Measurements from ENCODE around the gene MRPL32. TPM values are rescaled to one million over a fixed set of nuclear protein-coding genes. Genes with fewer than 3 reads are reported as not detected.

The MRPL32 gene
- polyA plus RNA-seq, 2 of the 4 experiments (the other 2 are of a cell fraction), result 76.0 to 90.4 TPM

DNA sequence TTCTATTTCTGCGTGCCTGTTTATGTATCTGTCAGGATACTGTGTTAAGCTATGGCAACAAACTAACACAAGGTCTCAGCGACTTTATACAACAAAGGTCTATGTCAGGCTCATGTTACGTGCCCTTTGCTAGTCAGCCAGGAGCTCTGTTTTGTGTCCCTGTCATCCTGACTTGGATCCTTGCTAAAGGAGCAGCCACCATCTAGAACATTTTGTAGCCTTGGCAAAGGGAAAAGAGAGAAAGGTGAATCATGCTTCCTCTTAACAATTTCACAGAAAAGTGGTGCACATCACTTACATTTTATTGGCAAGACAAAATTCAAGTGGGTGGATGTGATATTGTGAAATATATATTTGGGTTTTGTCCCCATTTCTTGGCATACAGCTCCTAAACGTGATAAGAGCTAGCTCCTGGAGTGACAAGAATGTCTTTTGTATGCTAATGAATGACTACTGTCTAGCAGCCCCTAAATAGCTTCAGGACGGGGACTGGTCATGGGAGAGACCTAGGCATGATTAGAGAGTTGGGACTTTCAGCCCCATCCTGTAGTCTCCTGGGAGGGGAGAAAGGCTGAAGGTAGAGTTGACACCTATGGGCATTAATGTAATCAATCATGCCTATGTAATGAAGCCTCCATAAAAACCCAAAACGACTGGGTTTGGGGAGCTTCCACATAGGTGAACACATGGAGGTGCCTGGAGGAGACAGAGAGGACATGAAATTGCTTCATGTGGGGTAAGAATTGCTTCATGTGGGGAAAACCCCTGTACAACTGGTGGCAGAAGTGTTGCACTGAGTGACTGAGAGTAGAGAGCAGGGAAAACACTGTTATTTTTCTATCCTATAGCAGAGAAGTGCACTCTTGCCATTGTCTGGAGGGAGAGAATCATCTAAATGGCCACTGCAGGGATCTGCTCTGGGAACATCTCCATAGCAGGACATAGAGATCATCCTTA lies 33.0 kb downstream of the MRPL32 start:
- Histone ChIP-seq H3K4me1 (no peaks in the 10 kb centered on the region), H3K4me2 (no peak overlapping the region), H3K4me3 (no peak overlapping the region), H3K9me3 (0 out of 3 replicates have a peak, but pooled peaks cover under 1% of the 10 kb centered on the region), H3K27ac (no peak overlapping the region)
- DNase-seq (ENCODE audit: low read depth in 1 of 2, low spot score in 1 of 2) (no peak), ATAC-seq (no peak), FAIRE-seq (no peak)
- ChIA-PET CTCF (interaction anchor here (1.3 kb wide), 2 partner anchors 10 to 24 kb away, joined by 4 read pairs; no protein-coding TSS in a partner anchor), POLR2A (no interaction called here)
- no peak for TF ChIP-seq TFCP2L1 (CRISPR knock-in tag; IDR thresholded peaks at IDR 0.05)
- TF ChIP-seq, protein P1, sequence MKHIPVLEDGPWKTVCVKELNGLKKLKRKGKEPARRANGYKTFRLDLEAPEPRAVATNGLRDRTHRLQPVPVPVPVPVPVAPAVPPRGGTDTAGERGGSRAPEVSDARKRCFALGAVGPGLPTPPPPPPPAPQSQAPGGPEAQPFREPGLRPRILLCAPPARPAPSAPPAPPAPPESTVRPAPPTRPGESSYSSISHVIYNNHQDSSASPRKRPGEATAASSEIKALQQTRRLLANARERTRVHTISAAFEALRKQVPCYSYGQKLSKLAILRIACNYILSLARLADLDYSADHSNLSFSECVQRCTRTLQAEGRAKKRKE (CRISPR knock-in tag; IDR thresholded peaks at IDR 0.05; ENCODE audit: low read depth), result no peak
- WGBS (ENCODE audit: missing lambda C conversion rate), result 33% methylated on average over 6 of the region's 6 CpGs

DNA sequence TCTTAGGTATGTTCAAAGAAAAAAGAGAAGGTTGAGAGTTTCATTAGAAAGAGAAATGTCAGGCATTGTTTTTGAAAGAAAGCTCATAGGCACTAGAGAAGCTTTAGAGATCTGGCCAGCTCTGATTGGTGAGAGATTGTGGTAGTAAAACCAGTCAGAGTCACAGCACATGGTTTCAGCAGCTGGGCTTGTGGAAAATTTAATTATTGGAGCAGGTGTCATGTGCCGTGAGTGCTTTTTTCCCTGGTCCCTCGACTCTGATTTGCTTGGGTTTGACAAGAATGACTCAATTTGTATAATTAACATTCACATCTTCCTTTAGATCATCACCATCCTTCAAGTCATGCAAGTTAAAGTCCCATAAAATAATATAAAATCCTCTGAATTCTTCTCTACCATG lies 35.2 kb downstream of the MRPL32 start:
- no peak for FAIRE-seq
- peaks cover 3% of the 10 kb centered on the region; the same call in 2 of the 3 replicates for H3K4me1 ChIP-seq
- H3K27ac ChIP-seq, result no peak overlapping the region
- no peak overlapping the region for H3K4me3 ChIP-seq
- ChIA-PET CTCF (interaction anchor here (0.6 to 1.0 kb wide), 3 partner anchors 16 to 710 kb away, joined by 3 read pairs; no protein-coding TSS in a partner anchor), POLR2A (no interaction called here)
- TF ChIP-seq FOSL2 (IDR thresholded peaks at IDR 0.05) (no peak), FOSL2 (CRISPR knock-in tag; IDR thresholded peaks at IDR 0.05) (no peak)
- 49% methylated on average over 2 of the region's 2 CpGs for WGBS (ENCODE audit: missing lambda C conversion rate)
- H3K9me3 ChIP-seq, result 0 out of 3 replicates have a peak, but pooled peaks cover 6% of the 10 kb centered on the region
- DNase-seq (ENCODE audit: low read depth in 1 of 2, low spot score in 1 of 2), result no peak
- ATAC-seq, result no peak
- H3K4me2 ChIP-seq, result no peak overlapping the region

DNA sequence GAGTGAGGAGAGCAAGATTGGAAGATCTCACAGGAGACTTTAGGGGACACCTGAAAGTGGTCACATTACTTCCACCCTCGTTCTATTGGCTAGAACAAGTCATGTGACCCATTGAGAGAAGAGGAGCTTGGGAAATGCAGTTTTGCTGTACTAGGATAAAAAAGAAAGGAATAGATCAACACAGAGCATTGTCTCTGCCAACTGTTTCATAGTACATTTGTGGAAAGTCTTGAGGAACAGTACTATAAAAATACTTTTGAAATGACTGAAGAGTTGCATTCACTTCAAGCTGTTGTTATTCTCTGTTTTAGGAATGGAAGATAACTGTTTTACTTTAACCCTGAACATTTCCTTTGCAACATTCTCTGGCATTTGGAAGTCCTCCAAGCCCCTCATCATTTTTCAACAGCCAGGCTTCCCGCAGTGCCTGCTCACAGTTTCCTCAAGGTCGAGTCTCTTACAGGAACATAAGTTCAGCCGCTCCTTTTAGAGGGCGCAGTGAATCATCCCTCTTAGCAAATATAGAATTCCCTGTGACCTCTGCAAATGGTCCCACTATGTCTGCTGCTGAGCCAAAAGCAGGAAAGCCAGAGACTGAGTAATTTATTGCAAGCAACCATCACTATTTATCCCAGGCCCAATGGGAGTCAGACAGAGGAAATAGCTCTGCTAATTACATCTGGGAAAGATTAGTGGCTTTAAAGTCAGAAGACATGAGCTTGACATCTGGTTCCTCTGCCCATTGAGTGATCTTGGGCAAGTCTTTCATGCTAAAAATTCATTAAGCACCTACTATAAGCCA lies 40.7 kb downstream of the MRPL32 start:
- no peak for FAIRE-seq
- H3K9me3 ChIP-seq, result 0 out of 3 replicates have a peak, but pooled peaks cover 6% of the 10 kb centered on the region
- TF ChIP-seq JUNB (IDR thresholded peaks at IDR 0.05) (peak; percentile 36), JUN (IDR thresholded peaks at IDR 0.05) (0 out of 5 replicates have a peak, but pooled peaks of 1 of the 2 experiments have one; percentile 37), RAD21 (conservative IDR thresholded peaks at IDR 0.05 in 1 of 2, IDR thresholded peaks at IDR 0.05 in 1 of 2) (no peak), TP53 (CRISPR knock-in tag; IDR thresholded peaks at IDR 0.05) (no peak), BHLHE40 (IDR thresholded peaks at IDR 0.05; ENCODE audit: low read depth, low read length) (no peak), HOXB5 (CRISPR knock-in tag; IDR thresholded peaks at IDR 0.05) (no peak), FOSL2 (IDR thresholded peaks at IDR 0.05) (peak; percentile 25; the same call in 1 of the 2 replicates), FOSL2 (CRISPR knock-in tag; IDR thresholded peaks at IDR 0.05) (peak; percentile 50), ESRRA (IDR thresholded peaks at IDR 0.05; ENCODE audit: borderline replicate concordance, low read length) (peak; percentile 67; the same call in 1 of the 2 replicates), TFCP2L1 (CRISPR knock-in tag; IDR thresholded peaks at IDR 0.05) (no peak), EP300 (IDR thresholded peaks at IDR 0.05) (peak in 1 of 2 experiments; percentile 47; a peak in 1 of 5 replicates), CEBPB (IDR thresholded peaks at IDR 0.05) (peak in 1 of 2 experiments; percentile 24; a peak in 1 of 4 replicates), GATA3 (IDR thresholded peaks at IDR 0.05; ENCODE audit: borderline replicate concordance) (peak; percentile 21; the same call in 1 of the 2 replicates)
- TF ChIP-seq, protein P2, sequence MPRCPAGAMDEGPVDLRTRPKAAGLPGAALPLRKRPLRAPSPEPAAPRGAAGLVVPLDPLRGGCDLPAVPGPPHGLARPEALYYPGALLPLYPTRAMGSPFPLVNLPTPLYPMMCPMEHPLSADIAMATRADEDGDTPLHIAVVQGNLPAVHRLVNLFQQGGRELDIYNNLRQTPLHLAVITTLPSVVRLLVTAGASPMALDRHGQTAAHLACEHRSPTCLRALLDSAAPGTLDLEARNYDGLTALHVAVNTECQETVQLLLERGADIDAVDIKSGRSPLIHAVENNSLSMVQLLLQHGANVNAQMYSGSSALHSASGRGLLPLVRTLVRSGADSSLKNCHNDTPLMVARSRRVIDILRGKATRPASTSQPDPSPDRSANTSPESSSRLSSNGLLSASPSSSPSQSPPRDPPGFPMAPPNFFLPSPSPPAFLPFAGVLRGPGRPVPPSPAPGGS (IDR thresholded peaks at IDR 0.05), result 0 out of 3 replicates have a peak, but pooled peaks have one; percentile 8
- TF ChIP-seq, protein P3, sequence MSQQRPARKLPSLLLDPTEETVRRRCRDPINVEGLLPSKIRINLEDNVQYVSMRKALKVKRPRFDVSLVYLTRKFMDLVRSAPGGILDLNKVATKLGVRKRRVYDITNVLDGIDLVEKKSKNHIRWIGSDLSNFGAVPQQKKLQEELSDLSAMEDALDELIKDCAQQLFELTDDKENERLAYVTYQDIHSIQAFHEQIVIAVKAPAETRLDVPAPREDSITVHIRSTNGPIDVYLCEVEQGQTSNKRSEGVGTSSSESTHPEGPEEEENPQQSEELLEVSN (IDR thresholded peaks at IDR 0.05; ENCODE audit: borderline replicate concordance, low read depth), result no peak
- TF ChIP-seq, protein P4, sequence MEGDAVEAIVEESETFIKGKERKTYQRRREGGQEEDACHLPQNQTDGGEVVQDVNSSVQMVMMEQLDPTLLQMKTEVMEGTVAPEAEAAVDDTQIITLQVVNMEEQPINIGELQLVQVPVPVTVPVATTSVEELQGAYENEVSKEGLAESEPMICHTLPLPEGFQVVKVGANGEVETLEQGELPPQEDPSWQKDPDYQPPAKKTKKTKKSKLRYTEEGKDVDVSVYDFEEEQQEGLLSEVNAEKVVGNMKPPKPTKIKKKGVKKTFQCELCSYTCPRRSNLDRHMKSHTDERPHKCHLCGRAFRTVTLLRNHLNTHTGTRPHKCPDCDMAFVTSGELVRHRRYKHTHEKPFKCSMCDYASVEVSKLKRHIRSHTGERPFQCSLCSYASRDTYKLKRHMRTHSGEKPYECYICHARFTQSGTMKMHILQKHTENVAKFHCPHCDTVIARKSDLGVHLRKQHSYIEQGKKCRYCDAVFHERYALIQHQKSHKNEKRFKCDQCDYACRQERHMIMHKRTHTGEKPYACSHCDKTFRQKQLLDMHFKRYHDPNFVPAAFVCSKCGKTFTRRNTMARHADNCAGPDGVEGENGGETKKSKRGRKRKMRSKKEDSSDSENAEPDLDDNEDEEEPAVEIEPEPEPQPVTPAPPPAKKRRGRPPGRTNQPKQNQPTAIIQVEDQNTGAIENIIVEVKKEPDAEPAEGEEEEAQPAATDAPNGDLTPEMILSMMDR (IDR thresholded peaks at IDR 0.05), result no peak
- TF ChIP-seq, protein P5, sequence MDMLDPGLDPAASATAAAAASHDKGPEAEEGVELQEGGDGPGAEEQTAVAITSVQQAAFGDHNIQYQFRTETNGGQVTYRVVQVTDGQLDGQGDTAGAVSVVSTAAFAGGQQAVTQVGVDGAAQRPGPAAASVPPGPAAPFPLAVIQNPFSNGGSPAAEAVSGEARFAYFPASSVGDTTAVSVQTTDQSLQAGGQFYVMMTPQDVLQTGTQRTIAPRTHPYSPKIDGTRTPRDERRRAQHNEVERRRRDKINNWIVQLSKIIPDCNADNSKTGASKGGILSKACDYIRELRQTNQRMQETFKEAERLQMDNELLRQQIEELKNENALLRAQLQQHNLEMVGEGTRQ (IDR thresholded peaks at IDR 0.05), result peak; percentile 92
- TF ChIP-seq, protein P6, sequence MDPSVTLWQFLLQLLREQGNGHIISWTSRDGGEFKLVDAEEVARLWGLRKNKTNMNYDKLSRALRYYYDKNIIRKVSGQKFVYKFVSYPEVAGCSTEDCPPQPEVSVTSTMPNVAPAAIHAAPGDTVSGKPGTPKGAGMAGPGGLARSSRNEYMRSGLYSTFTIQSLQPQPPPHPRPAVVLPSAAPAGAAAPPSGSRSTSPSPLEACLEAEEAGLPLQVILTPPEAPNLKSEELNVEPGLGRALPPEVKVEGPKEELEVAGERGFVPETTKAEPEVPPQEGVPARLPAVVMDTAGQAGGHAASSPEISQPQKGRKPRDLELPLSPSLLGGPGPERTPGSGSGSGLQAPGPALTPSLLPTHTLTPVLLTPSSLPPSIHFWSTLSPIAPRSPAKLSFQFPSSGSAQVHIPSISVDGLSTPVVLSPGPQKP (IDR thresholded peaks at IDR 0.05; ENCODE audit: low read depth, low read length), result no peak
- DNase-seq (ENCODE audit: low read depth in 1 of 2, low spot score in 1 of 2), result peak; percentile 48 to 76
- ChIA-PET CTCF (interaction anchor here (1.1 to 1.7 kb wide), 2 partner anchors 31 to 749 kb away, joined by 3 to 7 read pairs; no protein-coding TSS in a partner anchor), POLR2A (interaction anchor here (0.5 kb wide), 1 partner anchor 820 kb away, joined by 3 read pairs; no protein-coding TSS in a partner anchor)
- peaks cover 16% of the 10 kb centered on the region for H3K4me1 ChIP-seq
- H3K4me2 ChIP-seq, result peak overlapping the region; percentile 76
- no peak overlapping the region; the same call in 2 of the 3 replicates for H3K4me3 ChIP-seq
- peak; percentile 94 to 95 for ATAC-seq
- H3K27ac ChIP-seq, result peak overlapping the region; percentile 63 to 75
- WGBS (ENCODE audit: missing lambda C conversion rate), result 8% methylated on average over 5 of the region's 5 CpGs
